Stimulated activated CD4-positive, alpha-beta T cell treated with anti-CD3 and anti-CD28 coated beads, TNF-alpha, amount 100 ng/mL, for 24 hours (primary cell): Measurements from ENCODE around the gene JMJD8.

Source experiments
- DNase-seq, 3 experiments: peaks; one replicate each; pipeline ENCODE4 v3.0.0-alpha.2; 2020; ENCODE audit warnings: low read depth in 3 of 3

The JMJD8 gene

GRCh38 chr16:684071-684794 is at the start of gene JMJD8:
Gene JMJD8 (minus strand): TSS chr16:684334. CDS start chr16:684319, 15 bp downstream.
- peak; percentile 97 to 98 (median 97) for DNase-seq

- no peak for DNase-seq
These were observed 49.5 kb upstream of the JMJD8 start for GRCh38 chr16:733382-734207.

GRCh38 chr16:732936-733335 is 48.8 kb upstream of the JMJD8 start:
- no peak for DNase-seq

- no peak for DNase-seq
These were observed 48.2 kb upstream of the JMJD8 start for GRCh38 chr16:732332-732731.

- DNase-seq = no peak
These were observed 46.8 kb upstream of the JMJD8 start for GRCh38 chr16:730666-731509.

- no peak for DNase-seq
These were observed 45.9 kb upstream of the JMJD8 start for GRCh38 chr16:729768-730665.

GRCh38 chr16:728890-729744 is 45.0 kb upstream of the JMJD8 start:
- DNase-seq = no peak

GRCh38 chr16:728131-728889 is 44.2 kb upstream of the JMJD8 start:
- peak in 1 of 3 experiments; percentile 69 for DNase-seq

GRCh38 chr16:727291-727977 is 43.3 kb upstream of the JMJD8 start:
- DNase-seq = no peak

- peak in 1 of 3 experiments; percentile 70 for DNase-seq
These were observed 42.5 kb upstream of the JMJD8 start, which contains the start of the genes CCDC78 and HAGHL for GRCh38 chr16:726438-727290. Gene CCDC78 (minus strand): TSS chr16:726443. CDS start chr16:726367, 76 bp downstream. Gene HAGHL (plus strand): TSS chr16:727106. CDS start chr16:727510, 404 bp downstream.

GRCh38 chr16:726188-726437 is 42.0 kb upstream of the JMJD8 start:
- no peak for DNase-seq

- DNase-seq = no peak
These were observed 41.5 kb upstream of the JMJD8 start for GRCh38 chr16:725463-726187.

- no peak for DNase-seq
These were observed 40.9 kb upstream of the JMJD8 start for GRCh38 chr16:725041-725376.

- DNase-seq = no peak
These were observed 40.3 kb upstream of the JMJD8 start for GRCh38 chr16:724188-725040.

GRCh38 chr16:723695-724094 is 39.6 kb upstream of the JMJD8 start:
- no peak for DNase-seq
